A204.1 (cell line): ENCODE results near the gene MARCHF10.
"Not testable (repeated sequence)": the region's sequence is repeated elsewhere in the genome, so short reads cannot be mapped to it uniquely, and the experiment has no call there.

Experiments
- FAIRE-seq: peaks from 2 replicates; lab custom pipeline; 2012; peaks lifted over from hg19 to GRCh38; lab: Jason Lieb, UNC

Gene MARCHF10

DNA sequence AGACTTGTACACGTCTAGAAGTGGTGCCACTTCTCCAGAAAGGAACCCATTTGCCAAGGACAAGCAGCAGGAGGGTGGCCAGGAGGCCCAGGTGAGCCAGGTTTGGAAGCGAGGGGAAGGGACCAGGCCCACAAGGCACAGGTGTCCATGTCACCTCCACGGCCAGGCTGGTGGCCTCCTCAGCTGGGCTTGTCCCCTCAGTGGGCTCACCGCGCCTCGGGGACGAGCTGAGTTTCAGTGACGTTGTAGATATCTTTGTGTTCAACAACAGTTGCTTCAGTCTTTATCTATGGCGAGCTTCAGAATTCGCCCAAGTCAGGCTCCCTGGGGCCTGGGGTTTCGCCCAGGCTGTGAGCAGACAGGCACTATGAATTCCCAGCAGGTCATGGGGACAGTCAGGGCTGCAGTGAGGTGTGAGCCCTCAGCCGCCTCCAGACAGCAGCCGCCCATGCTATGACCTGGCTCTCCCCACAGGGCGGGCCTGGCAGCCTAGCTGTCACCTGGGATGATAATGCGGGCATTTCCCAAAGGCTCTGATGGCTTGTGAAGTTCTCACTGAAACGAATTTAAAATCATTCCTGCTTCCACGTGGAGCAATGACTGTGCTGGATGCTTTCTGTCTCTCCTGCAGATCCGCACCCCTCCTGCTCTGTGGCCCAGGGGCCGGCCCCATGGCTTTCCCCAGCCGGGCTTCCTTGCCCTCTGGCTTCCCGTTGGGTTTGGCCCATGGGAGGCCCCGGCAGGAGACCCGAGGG lies 91.1 kb downstream of the MARCHF10 start:
- FAIRE-seq: no peak

DNA sequence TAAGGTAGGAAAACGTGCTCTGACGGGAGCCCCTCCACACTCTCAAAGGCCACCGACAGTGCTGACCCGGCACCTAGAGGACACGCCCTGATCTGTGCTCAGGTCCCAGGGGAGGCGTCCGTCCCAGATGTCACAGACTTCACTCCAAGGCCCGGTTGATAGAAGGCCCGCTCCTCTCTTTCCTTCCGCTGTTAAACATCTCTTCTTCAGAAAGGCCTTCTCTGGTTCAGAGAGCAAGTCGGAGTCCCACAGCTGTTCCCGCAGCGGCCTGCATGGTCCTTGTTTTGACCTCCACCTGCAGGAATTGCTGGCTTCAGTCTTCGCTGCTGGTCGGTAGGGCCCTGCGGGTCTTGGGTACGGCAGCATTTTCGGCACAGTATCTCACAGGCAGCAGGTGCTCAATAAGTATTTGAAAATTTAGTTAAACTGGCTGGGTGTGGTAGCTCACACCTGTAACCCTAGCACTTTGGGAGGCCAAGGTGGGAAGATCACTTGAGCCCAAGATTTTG lies 92.2 kb downstream of the MARCHF10 start:
- FAIRE-seq: no peak

DNA sequence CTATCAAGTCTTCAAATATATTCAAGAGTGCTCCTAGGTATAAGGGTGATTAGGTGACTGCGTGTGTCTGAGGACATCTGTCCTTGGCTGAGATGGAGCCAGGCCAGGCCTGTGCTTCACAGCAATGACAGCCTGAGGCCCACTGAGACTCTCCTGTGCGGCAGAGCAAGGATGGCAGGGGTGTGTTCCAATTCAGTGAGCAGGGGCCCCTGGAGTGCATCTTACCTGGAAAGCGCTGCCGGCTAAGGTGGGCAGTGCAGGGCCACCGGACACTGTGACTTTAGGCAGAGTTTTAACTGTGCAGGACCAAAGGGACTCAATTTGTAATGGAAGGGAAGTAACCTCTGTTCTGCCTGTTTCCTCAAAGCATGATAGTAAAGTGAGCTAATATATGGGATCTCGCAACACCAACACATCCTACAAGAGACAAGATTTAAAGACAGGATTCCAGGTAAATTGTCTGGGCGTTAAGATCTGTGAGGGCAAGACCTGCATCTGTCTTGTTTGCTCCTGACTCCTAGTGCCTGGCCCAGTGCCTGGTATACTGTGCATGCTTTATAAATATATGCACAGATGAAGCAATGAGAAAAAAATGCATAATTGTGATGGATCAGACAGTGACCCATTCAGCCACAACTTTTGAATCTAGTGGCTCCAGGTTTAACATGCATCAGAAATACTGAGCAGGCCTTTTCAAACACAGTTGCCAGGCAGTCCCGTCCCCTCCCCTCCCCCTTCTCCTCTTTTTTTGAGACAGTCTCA lies 93.9 kb downstream of the MARCHF10 start:
- no peak for FAIRE-seq

DNA sequence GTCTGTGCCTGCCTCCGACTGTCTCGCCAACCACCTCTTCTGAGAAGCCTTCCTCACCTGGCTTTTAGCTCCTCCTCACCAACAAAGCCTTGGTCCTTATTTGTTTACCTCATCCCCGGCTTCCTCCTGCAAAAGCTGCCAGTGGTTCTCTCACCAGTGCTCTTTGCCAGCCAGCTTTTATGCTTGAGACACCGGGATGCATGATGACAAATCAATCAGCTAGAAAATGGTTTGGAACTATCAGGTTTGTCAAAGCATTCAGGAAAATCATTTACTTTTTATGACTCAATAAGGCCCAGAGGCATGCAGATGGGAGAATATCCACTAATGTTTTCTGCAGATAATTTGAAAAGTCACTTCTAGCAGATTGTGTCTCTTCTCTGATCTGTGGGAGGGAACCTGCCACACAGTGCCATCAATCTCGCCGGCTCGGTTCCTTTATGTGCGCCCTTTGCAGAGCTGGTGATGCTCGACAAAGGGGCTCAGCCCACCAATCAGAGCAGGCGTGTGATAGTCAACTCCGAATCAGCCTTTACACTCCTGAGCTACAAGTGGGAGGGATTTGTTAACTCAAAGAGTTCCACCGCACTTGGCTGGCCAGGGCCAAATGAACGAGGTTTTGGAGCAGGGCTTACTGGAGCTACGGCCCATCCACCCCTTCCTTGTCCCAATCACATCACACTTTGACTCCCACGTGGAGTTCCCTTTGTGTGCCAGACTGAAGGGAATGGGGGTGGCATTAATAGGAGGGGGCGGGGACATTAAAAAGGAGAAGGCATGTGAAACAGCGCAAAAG lies 94.8 kb downstream of the MARCHF10 start:
- FAIRE-seq: no peak

DNA sequence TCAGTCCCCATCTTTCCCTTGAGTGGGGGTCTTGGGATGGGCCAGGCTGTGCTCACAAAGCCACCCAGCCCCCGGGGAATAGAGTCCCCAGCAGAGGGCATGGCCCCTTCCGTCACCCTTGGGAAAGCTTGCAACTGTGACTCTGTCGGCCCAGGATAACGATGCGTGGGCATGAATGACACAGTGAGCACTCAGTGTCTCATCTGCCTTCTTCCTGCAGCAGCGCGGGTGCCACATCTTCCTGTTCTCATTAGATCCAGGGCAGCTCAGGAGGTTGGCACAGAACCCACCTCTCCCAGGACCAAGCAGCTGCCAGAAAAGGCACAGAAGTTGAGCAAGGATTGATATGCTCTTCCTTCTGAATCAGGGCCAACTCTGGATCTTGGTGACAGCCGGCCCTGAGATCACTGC lies 95.9 kb downstream of the MARCHF10 start:
- no peak for FAIRE-seq

DNA sequence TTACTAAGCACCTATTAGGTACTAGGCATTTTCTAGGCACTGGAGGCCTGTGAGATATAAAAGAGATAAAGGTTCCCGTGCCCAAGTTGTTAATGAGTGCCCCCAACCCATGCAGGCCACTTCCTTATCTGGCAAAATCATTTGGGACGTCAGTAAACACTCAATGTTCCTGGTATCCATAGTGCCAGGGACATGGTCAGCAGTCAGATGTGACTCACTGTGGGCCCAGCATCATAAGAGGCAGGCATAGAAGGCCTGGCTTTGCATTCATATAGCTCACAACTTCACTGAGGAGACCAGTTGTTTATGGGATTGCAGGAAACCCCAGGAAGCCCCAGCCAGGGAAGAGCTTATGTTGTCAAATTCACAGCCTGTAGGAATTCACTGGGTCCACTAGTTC lies 99.5 kb downstream of the MARCHF10 start:
- FAIRE-seq: no peak

DNA sequence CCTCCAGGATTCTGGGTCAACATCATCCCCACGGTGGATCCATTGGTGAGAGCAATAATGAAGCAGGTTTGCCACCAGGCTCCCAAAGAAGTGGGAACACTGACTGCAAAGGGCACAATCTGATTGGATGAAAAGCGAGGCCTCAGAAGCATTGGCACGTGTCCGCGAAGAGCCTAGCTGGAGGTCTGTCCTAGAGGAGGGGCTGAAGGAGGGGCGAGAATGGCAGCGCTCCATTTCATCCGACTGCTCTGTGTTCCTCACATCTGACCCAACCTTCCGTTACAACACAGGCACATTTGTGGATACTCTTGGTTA lies 100.7 kb downstream of the MARCHF10 start:
- FAIRE-seq: no peak

DNA sequence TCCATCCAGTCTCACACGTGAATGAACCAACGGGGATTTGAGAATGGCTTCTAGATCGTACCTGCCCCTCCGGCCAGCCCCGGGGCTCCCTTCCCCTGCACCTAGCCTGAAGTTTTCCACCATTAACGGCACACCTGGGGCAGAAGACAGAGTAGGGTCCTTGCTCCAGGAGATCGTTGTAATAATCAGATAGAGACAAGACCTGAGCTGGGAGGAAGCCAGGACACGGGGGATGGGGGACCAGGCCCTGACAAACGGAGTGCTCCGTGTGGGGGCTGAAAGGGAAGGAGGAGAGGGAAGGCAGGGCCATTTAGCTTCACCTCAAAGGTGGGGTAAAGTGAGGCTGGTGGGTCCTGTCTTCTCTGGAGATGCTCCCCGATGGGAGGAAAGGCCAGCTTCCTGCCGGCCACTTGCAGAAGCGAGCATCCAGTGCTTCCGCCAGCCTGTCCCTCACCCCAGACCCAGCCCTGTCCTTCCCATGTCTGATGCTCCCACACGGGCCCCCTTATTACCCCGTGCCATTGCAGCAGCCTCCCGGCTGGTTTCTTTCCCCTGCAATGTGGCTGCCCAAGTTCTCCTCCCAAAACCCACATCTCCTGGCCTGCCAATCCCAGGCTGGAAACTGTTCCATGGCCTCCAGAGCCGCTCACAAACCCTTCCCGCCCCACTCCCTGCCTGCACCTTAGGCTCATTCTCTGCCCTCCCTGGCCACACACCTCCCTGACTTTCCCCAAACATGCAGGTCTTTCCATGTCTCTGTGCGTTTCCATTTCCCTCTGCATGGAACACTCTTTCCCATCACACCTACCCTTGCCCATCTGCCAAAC lies 101.3 kb downstream of the MARCHF10 start:
- no peak for FAIRE-seq

DNA sequence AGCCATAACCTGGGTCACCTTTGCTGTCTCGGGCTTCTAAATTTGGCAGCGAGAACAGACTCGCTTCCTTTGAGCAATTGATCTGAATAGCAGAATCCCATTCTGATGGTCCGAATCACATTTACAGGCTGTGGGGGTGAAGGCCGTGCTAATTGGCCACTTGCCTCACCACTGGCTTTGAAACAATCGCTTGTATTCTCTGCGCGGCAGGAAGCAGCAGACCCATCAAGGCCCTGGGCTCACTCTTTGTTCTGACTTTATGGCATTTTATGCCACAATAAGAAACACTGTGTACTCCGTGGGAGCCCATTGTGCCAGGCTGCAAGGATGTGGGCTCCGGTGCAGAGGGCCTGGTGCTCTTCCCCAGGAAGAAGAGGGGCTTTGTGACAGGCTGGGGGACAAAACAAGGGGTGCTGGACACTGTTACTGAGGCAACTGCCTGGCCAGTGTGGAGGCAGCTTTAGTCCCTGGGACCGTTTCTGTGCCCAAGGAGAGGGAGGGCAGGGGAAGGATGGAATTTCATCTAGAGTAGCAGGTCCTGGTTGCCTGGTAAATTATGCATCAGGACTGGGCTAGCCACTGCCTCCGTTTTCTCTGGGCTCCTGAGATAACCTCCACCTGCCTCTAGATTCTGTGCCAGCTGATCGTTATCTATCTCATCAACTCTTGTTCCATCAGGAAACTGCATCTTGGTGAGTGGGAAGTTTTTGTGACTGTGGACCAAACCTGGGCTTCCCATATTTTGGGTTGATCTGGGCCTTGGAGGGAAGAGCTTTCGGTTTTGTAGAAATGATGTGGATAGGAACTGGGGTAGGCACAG lies 102.1 kb downstream of the MARCHF10 start:
- FAIRE-seq: no peak

DNA sequence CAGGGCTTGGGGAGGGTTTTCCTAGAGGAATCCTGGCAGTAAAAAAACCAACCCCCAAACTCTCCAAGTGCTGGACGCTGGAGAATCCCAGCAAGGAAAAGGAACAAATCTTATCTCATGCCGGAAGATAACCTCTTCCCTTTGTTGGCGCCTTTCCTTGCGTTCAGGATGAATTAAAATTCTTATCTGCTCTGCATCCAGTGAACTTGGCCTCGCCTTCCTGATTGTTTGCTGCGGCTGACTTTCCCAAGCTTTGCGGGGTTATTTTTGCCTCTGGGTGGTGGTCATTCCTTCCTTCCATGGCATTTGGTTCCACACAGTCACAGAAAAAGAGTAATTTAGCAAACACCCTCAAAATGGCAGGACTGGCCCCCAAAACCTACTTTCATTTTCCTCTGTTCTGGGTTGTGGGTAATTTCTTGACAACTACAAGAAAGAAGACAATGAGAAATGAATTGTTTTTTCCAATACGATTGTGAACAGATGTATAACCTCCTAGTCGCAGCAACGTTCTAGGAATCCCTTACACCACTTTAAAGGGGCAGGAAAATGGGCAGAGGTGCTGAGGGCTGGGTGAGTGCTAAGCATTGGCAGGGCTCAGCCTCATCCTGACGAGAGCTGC lies 102.8 kb downstream of the MARCHF10 start:
- no peak for FAIRE-seq

DNA sequence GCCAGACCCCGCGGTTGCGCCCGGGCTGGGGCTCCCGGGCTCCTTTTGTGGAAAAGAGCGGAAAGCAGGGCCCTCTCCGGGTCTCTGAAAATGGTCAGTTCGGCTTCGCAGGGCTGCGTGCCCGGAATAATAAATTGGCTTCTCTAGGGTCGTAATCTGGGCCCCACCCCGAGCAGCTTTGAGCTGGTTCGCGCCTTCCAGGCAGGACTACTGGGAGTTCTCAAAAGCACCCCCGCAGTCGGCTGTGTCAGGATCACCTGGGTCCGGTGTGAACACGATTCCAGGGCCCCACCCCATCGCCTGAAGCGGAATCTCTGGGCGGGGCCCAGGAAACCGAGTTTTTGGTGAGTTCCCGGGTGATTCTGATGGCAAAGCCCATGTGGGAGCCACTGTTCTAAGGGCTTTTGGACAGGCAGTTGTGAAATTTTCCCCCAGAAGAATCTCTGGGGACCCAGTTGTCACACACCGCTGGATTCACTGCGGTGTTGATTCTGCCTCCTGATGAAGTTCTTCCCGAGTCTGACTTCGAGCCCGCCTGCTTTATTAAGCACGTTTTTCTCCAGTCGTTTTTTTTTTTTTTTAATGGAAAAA lies 103.6 kb downstream of the MARCHF10 start:
- no peak for FAIRE-seq

DNA sequence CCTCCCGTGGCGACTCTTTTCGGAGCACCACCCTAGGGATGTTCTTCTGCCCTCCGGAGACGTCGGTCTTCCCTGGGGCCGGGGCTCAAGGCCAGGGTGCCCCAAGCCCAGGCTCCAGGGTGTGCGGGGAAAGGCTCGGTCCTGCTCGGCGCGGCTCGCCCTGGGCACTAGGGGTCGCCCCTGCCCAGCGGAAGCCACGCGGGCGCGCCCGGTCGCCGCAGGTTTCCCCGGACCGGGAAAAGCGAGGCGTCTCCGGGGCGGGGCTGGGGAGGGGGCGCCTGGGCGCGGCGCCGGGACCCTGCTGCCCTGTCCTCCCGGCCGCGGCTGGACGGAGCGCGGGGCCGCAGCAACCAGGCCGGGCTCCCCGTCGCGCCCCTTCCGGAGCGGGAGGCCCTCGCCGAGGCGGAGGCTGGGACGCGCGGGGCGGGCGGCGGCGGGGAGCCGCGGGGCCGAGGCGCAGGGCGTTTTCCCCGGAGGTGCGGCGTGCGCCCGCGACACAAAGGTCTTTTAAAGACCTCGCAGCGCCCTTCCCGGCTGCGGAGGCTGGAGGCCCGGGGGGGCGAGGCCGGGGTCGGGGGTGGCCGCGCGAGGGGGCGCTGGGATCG lies 104.2 kb downstream of the MARCHF10 start:
- no peak for FAIRE-seq

DNA sequence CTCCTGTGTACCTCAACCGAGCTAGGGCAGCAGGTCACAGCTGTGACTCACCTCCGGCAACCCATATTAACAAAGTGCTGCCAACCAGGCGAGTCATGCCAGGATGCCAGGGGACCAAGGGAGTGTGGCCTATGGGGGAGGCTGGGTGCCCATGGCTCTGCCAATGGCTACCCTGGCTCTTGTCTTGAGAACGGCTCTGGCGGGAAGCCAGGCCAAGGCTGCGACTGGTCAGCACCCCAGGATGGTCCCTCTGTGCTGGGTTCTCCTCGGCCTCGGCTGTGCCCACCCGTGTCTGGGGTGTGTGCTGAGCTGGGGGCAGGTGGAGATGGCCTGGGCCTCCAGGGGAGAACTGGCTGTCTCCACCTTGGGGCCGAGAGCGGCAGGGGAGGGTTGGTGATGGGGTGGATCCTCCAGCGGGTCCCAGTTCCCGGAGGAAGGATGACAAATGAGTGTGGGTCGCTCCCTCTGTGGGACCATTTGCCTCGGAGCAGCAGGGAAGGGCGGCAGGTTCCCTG lies 104.8 kb downstream of the MARCHF10 start:
- FAIRE-seq: no peak

DNA sequence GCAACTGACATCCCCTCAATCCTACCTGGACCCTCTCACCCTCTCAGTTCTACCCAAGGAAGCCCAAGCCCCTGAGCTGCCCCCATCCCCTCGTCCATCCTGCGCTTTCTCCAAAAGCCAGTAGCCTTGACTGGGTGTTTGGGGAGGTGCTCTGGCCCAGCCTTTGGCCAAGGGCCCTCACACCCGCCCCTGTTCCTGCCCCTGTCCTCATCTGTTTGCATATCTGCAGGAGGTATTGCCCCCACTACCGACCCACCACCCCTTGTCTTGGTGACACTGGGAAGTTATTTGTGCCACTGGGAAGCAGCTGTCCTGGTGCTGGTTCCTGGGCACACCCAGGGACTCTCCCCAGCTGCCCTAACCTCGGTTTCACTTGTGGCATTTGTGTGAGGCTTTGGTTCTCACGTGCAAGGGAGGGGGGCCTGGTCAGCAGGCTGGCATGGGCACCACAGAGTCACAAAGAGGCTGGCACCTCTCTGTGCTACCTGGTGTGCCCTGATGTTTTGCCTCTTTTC lies 105.3 kb downstream of the MARCHF10 start:
- no peak for FAIRE-seq

DNA sequence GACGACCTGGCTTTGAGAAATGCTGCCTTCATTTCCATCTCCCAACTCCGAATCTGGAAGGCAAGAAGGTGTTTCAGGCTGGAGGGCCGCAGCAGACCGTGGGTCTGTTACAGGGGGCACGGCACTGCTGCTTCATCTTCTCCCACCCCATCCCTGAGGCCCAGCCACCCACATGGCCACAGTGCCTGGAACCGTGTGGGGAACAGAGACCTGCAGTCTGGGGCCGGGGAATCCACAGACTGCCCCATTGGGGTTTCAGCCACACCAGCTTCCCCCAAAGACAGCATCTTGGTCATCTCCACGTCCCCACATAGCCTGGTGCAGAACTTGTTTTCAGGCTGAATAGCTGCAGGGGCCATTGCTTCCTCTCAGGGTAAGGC lies 106.4 kb downstream of the MARCHF10 start:
- no peak for FAIRE-seq

DNA sequence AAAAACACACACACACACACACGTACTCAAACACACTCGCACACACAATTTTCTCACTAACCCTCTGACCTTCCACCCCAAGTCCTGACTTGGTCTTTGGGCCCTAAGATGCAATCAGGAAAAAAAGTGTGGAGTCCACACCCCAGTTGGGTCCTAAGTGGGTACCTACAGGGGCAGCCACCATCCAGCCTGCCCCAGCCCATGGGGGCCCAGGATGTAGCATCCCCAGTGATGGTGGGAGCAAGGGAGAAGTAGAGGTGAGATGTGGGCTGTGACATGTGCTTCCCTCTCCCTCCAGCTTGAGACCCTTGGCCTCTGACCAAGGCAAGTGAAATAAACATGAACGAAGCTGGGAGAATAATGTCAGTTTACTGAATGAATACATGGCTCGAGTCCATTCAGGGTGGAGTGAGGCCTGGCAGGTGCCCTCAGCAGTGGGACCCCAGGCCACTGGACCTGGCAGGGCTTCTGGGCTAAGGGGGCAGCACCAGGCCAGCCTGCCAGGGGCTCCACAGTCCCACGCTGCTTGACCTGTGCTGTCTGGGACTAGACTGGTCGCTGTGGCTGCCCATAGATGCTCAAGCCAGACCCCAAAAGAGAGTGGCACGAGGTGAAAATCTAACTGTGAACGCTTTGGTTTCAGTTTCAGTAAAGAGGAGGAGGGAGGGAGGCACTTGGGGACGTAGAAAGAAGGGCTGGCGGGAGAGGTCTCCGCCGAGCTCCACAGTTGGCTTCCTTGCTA lies 107.0 kb downstream of the MARCHF10 start:
- FAIRE-seq: no peak

DNA sequence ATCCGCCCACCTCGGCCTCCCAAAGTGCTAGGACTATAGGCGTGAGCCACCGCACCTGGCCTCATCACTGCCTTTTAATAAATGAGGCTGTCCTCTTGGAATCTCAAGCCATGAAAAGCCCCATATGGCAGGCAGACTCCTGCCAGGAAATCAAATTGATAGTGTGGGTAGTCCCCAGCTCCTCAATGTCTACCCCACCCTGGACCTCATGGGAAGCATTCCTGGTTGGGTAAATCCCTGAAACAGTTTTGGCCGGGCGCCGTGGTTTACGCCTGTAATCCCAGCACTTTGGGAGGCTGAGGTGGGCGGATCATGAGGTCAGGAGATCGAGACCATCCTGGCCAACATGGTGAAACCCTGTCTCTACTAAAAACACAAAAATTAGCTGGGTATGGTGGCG lies 109.7 kb downstream of the MARCHF10 start:
- FAIRE-seq: not testable (repeated sequence)

DNA sequence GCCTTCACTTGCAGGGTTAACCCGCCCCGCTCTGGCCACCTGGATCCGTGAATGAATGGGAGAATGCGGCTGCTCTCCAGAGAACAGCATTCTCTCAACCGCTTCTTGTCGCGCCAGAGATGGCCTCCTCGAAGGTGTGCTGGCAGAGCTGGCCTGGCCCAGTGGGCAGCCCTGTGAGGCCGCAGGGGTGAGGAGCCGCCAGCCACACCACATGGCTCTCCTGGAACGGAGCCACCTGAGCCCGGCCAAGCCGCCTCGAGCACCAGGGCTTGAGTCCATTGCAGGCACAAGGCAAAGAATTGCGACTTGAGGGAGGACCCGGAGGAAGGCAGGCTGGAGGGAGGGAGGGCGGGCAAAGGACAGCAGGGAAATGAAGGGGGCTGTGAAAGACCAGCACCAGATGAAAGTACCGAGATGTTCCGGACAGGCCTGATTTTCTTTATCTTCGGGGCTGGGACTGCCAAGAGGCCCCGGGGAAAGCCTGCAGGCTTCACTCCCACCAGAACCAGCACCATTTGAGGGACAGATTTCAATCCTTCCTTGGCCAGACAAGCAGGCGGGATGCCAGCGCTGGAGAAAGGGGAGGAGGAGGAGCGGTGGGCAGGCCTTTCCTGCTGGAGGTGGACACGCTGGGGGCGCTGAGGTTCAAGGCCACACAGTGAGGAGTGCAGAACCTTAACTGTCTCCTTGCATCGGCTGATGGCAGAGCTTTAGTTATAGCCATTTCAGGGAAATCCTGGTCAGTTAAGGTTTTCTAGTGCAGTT lies 111.2 kb downstream of the MARCHF10 start:
- no peak for FAIRE-seq
